ENCODE data around the gene UCHL1. TPM values are rescaled to one million over a fixed set of nuclear protein-coding genes. Genes with fewer than 3 reads are reported as not detected.

Gene UCHL1
- total and polyA plus RNA-seq, 4 donors = 0.51 to 2.6 (median 0.70) TPM

- peaks cover 0 to 12% (median 3%) of the 10 kb centered on the region in 4 donors for H3K27me3 ChIP-seq (ENCODE audit: control insufficient read depth in 4 of 4, insufficient read depth in 4 of 4, low read length in 3 of 4)
- 70% methylated on average over 5 of the region's 5 CpGs for WGBS
These were observed 2.1 kb downstream of the UCHL1 start for GRCh38 chr4:41258783-41259182.

GRCh38 chr4:41260116-41260733 lies 3.5 kb downstream of the UCHL1 start:
- no peak overlapping the region for H3K9ac ChIP-seq (ENCODE audit: low read depth in 1 of 2, low read length in 2 of 2)
- peaks cover 6 to 16% (median 14%) of the 10 kb centered on the region in 4 donors for H3K4me1 ChIP-seq (ENCODE audit: control insufficient read depth in 4 of 4, insufficient read depth in 4 of 4, low read length in 3 of 4)
- peaks cover 0 to 12% (median 3%) of the 10 kb centered on the region in 4 donors for H3K27me3 ChIP-seq (ENCODE audit: control insufficient read depth in 4 of 4, insufficient read depth in 4 of 4, low read length in 3 of 4)
- 90% methylated on average over 9 of the region's 9 CpGs for WGBS
- no peak for DNase-seq (ENCODE audit: low spot score)
- no peak for TF ChIP-seq ZBTB33 (IDR thresholded peaks at IDR 0.05)
- no peak for TF ChIP-seq YY1 (IDR thresholded peaks at IDR 0.05)
- TF ChIP-seq NR2F2 (IDR thresholded peaks at IDR 0.05) = no peak
- TF ChIP-seq REST (IDR thresholded peaks at IDR 0.05) = no peak
- no peak for TF ChIP-seq EGR1 (IDR thresholded peaks at IDR 0.05; ENCODE audit: low read depth in 2 of 2)
- TF ChIP-seq GABPA (IDR thresholded peaks at IDR 0.05 in 1 of 2, conservative IDR thresholded peaks at IDR 0.05 in 1 of 2) = no peak
- no peak overlapping the region for H3K4me3 ChIP-seq (ENCODE audit: low read depth in 1 of 3, low read length in 3 of 3)
- no peaks in the 10 kb centered on the region for H3K9me3 ChIP-seq (ENCODE audit: control insufficient read depth in 4 of 4, low read length in 3 of 4)
- no peaks in the 10 kb centered on the region for H3K36me3 ChIP-seq (ENCODE audit: control insufficient read depth in 4 of 4, insufficient read depth in 3 of 4, low read depth in 1 of 4, low read length in 3 of 4)
- H3K27ac ChIP-seq (ENCODE audit: low read depth in 1 of 2, low read length in 2 of 2) = no peak overlapping the region

More at GRCh38 chr4:41258783-41259182, 2.1 kb downstream of the UCHL1 start:
- no peak overlapping the region for H3K9ac ChIP-seq (ENCODE audit: low read depth in 1 of 2, low read length in 2 of 2)
- TF ChIP-seq RAD21 (IDR thresholded peaks at IDR 0.05) (peak; percentile 46 to 67), YY1 (IDR thresholded peaks at IDR 0.05) (peak; percentile 28), CTCF (IDR thresholded peaks at IDR 0.05; ENCODE audit: low read depth, low read length, missing input control) (peak; percentile 30), RXRA (IDR thresholded peaks at IDR 0.05) (no peak)
- no peak overlapping the region for H3K27ac ChIP-seq (ENCODE audit: low read depth in 1 of 2, low read length in 2 of 2)
- no peak overlapping the region for H3K4me3 ChIP-seq (ENCODE audit: low read depth in 1 of 3, low read length in 3 of 3)
- H3K4me1 ChIP-seq (ENCODE audit: control insufficient read depth in 4 of 4, insufficient read depth in 4 of 4, low read length in 3 of 4) = peaks cover 6 to 16% (median 14%) of the 10 kb centered on the region in 4 donors
- no peaks in the 10 kb centered on the region for H3K36me3 ChIP-seq (ENCODE audit: control insufficient read depth in 4 of 4, insufficient read depth in 3 of 4, low read depth in 1 of 4, low read length in 3 of 4)
- H3K9me3 ChIP-seq (ENCODE audit: control insufficient read depth in 4 of 4, low read length in 3 of 4) = no peaks in the 10 kb centered on the region
- DNase-seq (ENCODE audit: low spot score) = no peak
